Tibial nerve (tissue), 4 donors: ENCODE measurements around the gene SOX18. TPM values are rescaled to one million over a fixed set of nuclear protein-coding genes. Genes with fewer than 3 reads are reported as not detected.

Experiments
- DNase-seq, 2 donors: peaks; one replicate each; pipeline ENCODE4 v3.0.0-alpha.2; 2019; ENCODE audit warnings: low spot score in 2 of 2
- H3K27ac ChIP-seq, 4 donors: fragments of 200-600 bp; sonication (generic) in 3 of 4; one replicate each; pipeline ENCODE4 v1.5.1; 2017 to 2019; ENCODE audit warnings: mild to moderate bottlenecking in 1 of 4
- H3K27me3 ChIP-seq, 2 donors: fragments of 200-600 bp; sonication (generic) in 1 of 2; one replicate each; pipeline versions ENCODE4 v1.5.1 to v1.6.0; 2017 to 2019
- H3K36me3 ChIP-seq, 3 donors: fragments of 200-600 bp; sonication (generic); one replicate each; pipeline ENCODE4 v1.5.1; 2018 to 2019
- H3K4me1 ChIP-seq, 4 donors: fragments of 200-600 bp; sonication (generic) in 3 of 4; one replicate each; pipeline ENCODE4 v1.5.1; 2017 to 2019
- H3K4me3 ChIP-seq, 4 donors: fragments of 200-600 bp; sonication (generic) in 3 of 4; one replicate each; pipeline ENCODE4 v1.5.1; 2017 to 2019; ENCODE audit warnings: mild to moderate bottlenecking in 1 of 4, moderate library complexity in 1 of 4
- H3K9me3 ChIP-seq, 4 donors: fragments of 200-600 bp; sonication (generic) in 3 of 4; one replicate each; pipeline ENCODE4 v1.5.1; 2017 to 2019
- EP300 ChIP-seq, 2 donors: sonication (generic); formaldehyde crosslinking; IDR thresholded peaks; one replicate each; pipeline ENCODE4 v1.6.1; 2017; ENCODE audit warnings: antibody characterized with exemption in 2 of 2, mild to moderate bottlenecking in 1 of 2
- POLR2A ChIP-seq, 2 donors: fragments of 450-650 bp; IDR thresholded peaks; one replicate each; pipeline ENCODE4 v1.6.1; 2017; ENCODE audit warnings: antibody characterized with exemption in 2 of 2, mild to moderate bottlenecking in 2 of 2, moderate library complexity in 2 of 2
- WGBS, 2 donors: methylation state at CpG; one replicate each; pipeline ENCODE4 v1.1.5; 2018; 5-methylcytosine and 5-hydroxymethylcytosine counted together
- total RNA-seq, 4 donors: library from RNA; depleted of rRNA; stranded (reverse); fragments of >200 nt; gene quantifications; one replicate each; pipeline ENCODE4 v1.1.0, GENCODE V29; 2016
- TF ChIP-seq, protein P1 (sequence below), 5 experiments: fragments of 200-600 bp in 3 of 5; fragments of 450-650 bp in 2 of 5; sonication (generic) in 3 of 5; IDR thresholded peaks; one replicate each; pipeline ENCODE4 v1.5.1; 2016 to 2019; ENCODE audit warnings: antibody characterized with exemption in 5 of 5, mild to moderate bottlenecking in 3 of 5, moderate library complexity in 2 of 5

SOX18 gene
- total RNA-seq, 4 donors from 2014 or later: 4.6 to 44.6 (median 21.4) TPM

DNA sequence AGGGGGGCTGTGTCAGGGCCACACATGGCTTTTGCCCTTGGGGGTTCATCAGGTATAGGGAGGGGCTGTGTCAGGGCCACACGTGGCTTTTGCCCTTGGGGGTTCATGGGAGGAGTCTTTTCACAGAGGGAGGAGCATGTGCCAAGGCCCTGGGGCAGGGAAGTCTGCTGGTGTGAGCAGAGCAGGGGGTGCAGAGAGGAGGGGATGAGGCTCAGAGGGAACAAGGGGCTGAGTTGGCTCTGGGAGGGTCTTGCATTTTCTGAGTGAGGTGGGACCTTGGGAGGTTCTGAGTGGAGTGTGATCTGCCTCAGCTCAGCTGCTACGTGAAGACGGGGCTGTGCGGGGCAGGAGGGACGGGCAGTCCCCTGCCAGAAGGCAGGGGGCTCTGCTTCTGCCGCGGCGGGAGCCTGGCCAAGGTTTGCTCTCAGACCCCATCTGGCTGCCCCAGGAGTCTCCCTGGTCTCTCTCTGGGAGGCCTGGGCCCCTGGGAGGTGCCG, 6.0 kb upstream of the SOX18 start:
- no peak overlapping the region for H3K4me3 ChIP-seq
- H3K27me3 ChIP-seq: peaks cover 0 to 71% of the 10 kb centered on the region in 2 donors
- H3K27ac ChIP-seq: peak overlapping the region in 3 of 4 donors; percentile 4 to 77 (median 71)
- TF ChIP-seq, protein P1, sequence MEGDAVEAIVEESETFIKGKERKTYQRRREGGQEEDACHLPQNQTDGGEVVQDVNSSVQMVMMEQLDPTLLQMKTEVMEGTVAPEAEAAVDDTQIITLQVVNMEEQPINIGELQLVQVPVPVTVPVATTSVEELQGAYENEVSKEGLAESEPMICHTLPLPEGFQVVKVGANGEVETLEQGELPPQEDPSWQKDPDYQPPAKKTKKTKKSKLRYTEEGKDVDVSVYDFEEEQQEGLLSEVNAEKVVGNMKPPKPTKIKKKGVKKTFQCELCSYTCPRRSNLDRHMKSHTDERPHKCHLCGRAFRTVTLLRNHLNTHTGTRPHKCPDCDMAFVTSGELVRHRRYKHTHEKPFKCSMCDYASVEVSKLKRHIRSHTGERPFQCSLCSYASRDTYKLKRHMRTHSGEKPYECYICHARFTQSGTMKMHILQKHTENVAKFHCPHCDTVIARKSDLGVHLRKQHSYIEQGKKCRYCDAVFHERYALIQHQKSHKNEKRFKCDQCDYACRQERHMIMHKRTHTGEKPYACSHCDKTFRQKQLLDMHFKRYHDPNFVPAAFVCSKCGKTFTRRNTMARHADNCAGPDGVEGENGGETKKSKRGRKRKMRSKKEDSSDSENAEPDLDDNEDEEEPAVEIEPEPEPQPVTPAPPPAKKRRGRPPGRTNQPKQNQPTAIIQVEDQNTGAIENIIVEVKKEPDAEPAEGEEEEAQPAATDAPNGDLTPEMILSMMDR (IDR thresholded peaks at IDR 0.05): no peak
- no peak for TF ChIP-seq POLR2A (IDR thresholded peaks at IDR 0.05)
- TF ChIP-seq EP300 (IDR thresholded peaks at IDR 0.05): no peak
- no peak for DNase-seq
- no peaks in the 10 kb centered on the region for H3K9me3 ChIP-seq
- H3K36me3 ChIP-seq: no peaks in the 10 kb centered on the region
- peaks cover 0 to 46% (median 2%) of the 10 kb centered on the region in 4 donors for H3K4me1 ChIP-seq
- WGBS, 2 donors: 37 to 65% methylated on average over 2 to 4 of the region's 9 CpGs

DNA sequence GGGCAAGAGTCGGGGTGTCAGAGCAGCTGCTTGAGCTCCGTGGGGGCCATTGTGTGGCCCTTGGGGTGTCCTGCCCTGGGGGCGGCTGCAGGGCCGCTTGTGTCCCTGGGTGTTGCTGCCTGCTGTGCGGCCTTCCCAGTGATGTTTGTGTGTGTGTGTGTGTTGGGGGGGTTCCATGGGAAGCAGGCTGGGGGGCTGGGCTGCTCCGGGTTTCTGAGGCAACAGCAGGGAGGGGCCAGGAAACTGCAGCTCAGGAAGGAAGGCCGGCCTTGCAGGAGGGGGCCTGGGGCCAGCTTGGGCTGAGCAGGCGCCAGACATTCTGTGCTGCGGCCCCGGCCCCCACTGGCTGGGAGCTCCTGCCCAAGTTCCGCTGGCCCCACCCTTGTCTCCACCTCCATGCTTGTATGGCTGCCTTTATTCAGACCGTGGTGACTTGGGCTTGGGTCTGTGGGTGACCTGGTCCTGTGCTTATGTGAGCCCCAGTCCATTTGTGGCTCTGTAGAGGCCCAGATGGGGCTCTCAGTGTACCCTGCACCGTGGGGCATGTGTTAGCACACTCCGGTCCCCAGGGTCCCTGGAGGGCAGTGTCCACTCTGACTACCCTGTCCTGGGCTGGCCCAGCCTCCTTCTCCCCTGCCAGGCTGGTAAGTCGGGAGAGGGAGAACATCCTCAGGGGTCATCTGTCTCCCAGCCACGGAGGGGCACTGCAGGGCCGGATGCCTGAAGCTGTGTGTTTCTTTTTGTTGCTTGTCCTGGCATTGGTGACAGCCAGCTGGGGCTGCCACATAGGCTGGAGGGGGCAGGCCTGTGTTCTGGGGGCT, 4.6 kb upstream of the SOX18 start:
- H3K4me1 ChIP-seq: peaks cover 0 to 58% (median 4%) of the 10 kb centered on the region in 4 donors
- H3K9me3 ChIP-seq: no peaks in the 10 kb centered on the region
- 7 to 24% methylated on average over 7 to 17 of the region's 17 CpGs for WGBS, 2 donors
- no peak for DNase-seq
- peak overlapping the region in 2 of 4 donors; percentile 21 to 26 for H3K27ac ChIP-seq
- peaks cover 0 to 81% of the 10 kb centered on the region in 2 donors for H3K27me3 ChIP-seq
- H3K36me3 ChIP-seq: no peaks in the 10 kb centered on the region
- TF ChIP-seq EP300 (IDR thresholded peaks at IDR 0.05) (no peak), POLR2A (IDR thresholded peaks at IDR 0.05) (no peak)
- TF ChIP-seq, protein P1 (IDR thresholded peaks at IDR 0.05): peak in 2 of 5 experiments; percentile 7 to 23
- no peak overlapping the region for H3K4me3 ChIP-seq

DNA sequence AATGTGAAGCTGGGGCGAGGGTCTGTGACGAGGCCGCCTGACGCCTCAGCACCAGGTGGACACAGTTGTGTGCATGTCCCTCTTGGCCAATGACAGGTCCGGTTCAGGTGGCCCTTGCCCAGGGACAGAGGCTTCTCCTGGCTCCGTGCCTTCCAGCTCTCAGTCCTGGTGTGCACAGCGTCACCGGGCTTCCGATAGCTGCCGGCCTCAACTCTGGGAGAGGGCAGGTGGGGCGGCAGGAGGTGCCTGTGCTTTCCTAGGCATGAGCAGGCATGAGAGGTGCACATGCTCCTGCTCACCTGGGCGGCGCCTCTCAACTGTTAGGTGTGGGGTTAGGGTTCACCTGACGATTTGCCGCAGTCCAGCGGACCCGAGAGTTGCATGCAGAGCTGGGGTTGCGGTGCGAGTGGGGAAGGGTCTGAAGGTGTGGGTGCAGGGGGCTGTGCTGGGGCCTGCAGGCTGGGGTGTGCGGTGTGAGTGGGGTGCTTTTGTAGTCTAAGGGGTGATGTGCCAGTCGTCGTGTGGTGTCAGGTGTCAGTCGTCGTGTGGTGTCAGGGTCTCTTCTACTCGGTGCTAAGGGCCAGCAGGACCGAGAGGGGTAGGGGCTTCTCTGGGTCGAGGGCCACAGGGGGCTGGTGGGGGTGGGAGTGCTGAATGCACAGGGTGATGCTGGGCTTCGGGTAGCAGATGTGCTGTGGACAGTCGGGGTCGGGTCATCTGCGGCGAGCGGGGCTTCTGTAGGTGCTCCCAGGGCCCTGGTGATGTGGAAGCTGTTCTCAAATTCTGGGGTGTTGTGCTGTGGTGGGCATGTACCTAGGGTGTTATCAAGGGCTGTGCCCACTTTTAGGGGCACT, 3.8 kb upstream of the SOX18 start:
- H3K27ac ChIP-seq: peak overlapping the region in 1 of 4 donors; percentile 73

DNA sequence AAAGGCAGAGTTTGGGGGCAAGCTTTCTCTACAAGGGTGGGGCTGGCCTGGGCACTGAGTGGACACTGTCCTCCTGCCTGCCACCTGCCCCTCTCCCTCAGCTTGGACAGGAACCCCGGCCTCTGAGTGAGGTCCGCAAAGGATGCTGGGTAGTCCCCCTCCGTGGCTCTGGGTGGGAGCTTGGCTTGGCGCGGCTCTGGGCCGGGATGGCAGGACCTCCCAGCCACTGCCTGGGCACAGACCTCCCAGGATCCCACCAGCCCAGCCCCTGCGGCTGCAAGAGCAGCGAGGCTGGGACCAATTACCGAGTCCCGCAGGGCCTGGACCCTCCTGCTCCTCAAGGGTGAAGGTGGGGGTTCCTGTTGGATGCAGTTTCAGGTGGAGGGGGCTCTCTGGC, 2.9 kb upstream of the SOX18 start:
- Histone ChIP-seq H3K36me3 (no peaks in the 10 kb centered on the region), H3K4me1 (peaks cover 0 to 61% (median 4%) of the 10 kb centered on the region in 4 donors), H3K9me3 (no peaks in the 10 kb centered on the region), H3K4me3 (no peak overlapping the region), H3K27me3 (peaks cover 0 to 85% of the 10 kb centered on the region in 2 donors), H3K27ac (peak overlapping the region in 2 of 4 donors; percentile 17 to 73)
- TF ChIP-seq EP300 (IDR thresholded peaks at IDR 0.05): no peak
- TF ChIP-seq, protein P1 (IDR thresholded peaks at IDR 0.05): no peak
- TF ChIP-seq POLR2A (IDR thresholded peaks at IDR 0.05): no peak
- DNase-seq: no peak
- WGBS, 2 donors: 48 to 86% methylated on average over 5 to 7 of the region's 10 CpGs

More for the DNA sequence above, 3.8 kb upstream of the SOX18 start:
- H3K36me3 ChIP-seq: no peaks in the 10 kb centered on the region
- WGBS, 2 donors: 80 to 84% methylated on average over 28 to 32 of the region's 33 CpGs
- peaks cover 0 to 65% (median 4%) of the 10 kb centered on the region in 4 donors for H3K4me1 ChIP-seq
- no peak overlapping the region for H3K4me3 ChIP-seq
- DNase-seq: no peak
- peaks cover 0 to 79% of the 10 kb centered on the region in 2 donors for H3K27me3 ChIP-seq
- H3K9me3 ChIP-seq: no peaks in the 10 kb centered on the region
- no peak for TF ChIP-seq EP300 (IDR thresholded peaks at IDR 0.05)
- TF ChIP-seq, protein P1 (IDR thresholded peaks at IDR 0.05): no peak
